HG03432 (cell line): ENCODE measurements around the gene ZMYND19.
"Not testable (repeated sequence)": the region's sequence is repeated elsewhere in the genome, so short reads cannot be mapped to it uniquely, and the experiment has no call there.

Experiments used
- ATAC-seq: cut with Tn5 transposase; IDR thresholded peaks from one replicate; pipeline ENCODE4 v1.9.1; 2021; ENCODE audit warnings: mild to moderate bottlenecking, moderate library complexity; ENCODE audit not compliant: unreplicated experiment

Gene ZMYND19

DNA sequence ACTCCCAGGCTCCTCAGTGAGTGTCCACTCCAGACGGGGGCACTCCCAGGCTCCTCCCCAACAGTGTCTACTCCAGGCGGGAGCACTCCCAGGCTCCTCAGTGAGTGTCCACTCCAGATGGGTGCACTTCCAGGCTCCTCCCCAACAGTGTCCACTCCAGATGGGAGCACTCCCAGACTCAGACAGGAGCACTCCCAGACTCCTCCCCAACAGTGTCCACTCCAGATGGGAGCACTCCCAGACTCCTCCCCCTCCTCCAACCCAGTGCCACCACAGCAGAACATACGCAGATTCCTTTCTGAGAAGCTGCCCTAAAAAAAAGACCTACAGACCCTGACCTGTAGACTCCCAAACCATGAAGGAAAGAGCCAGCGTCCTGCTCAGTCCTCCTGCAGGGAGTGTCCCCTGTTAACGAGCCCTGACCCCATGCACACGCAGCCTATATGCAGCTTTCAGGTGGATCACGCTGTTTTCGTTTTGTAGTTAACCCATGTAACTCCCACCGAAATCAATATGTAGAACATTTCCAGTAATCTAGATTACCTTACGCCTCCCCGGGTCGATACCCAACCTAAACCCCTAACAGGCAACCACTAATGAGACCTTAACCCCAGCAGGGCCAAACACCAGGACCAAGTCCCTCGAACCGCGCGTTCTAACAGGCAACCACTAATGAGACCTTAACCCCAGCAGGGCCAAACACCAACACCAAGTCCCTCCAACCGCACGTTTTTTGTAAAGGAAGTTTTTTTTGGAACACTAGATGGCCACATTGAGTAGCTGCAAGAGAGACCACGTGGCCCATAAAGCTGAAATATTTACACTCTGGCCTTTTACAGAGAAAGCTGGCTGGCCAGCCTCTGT is 55.8 kb downstream of the ZMYND19 start:
- ATAC-seq: no peak

DNA sequence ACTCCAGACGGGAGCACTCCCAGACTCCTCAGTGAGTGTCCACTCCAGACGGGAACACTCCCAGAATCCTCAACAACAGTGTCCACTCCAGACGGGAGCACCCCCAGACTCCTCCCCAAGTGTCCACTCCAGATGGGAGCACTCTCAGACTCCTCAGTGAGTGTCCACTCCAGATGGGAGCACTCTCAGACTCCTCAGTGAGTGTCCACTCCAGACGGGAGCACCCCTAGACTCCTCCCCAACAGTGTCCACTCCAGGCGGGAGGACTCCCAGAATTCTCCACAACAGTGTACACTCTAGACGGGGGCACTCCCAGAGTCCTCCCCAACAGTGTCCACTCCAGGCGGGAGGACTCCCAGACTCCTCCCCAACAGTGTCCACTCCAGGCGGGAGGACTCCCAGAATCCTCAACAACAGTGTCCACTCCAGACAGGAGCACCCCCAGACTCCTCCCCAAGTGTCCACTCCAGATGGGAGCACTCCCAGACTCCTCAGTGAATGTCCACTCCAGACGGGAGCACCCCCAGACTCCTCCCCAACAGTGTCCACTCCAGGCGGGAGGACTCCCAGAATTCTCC is 57.3 kb downstream of the ZMYND19 start:
- ATAC-seq: not testable (repeated sequence)
